Ascending aorta (tissue), 2 donors: ENCODE measurements around the gene RASGRF1. TPM values are rescaled to one million over a fixed set of nuclear protein-coding genes. Genes with fewer than 3 reads are reported as not detected.
"Not testable (repeated sequence)": the region's sequence is repeated elsewhere in the genome, so short reads cannot be mapped to it uniquely, and the experiment has no call there.

Experiments used
- DNase-seq, 2 donors: peaks; one replicate each; pipeline ENCODE4 v3.0.0-alpha.2; 2019; ENCODE audit warnings: low spot score in 2 of 2
- H3K27ac ChIP-seq, 2 donors: fragments of 200-600 bp; sonication (generic); one replicate each; pipeline ENCODE4 v1.5.1; 2016 to 2017; ENCODE audit warnings: mild to moderate bottlenecking in 1 of 2
- H3K27me3 ChIP-seq: fragments of 200-600 bp; sonication (generic); one replicate; pipeline ENCODE4 v1.5.1; 2017
- H3K36me3 ChIP-seq, 2 donors: fragments of 200-600 bp; sonication (generic); one replicate each; pipeline ENCODE4 v1.5.1; 2016
- H3K4me1 ChIP-seq, 2 donors: fragments of 200-600 bp; sonication (generic); one replicate each; pipeline ENCODE4 v1.5.1; 2016 to 2017; ENCODE audit warnings: mild to moderate bottlenecking in 1 of 2
- H3K4me3 ChIP-seq, 2 donors: fragments of 200-600 bp; sonication (generic); one replicate each; pipeline ENCODE4 v1.5.1; 2016 to 2017; ENCODE audit warnings: mild to moderate bottlenecking in 1 of 2
- H3K9me3 ChIP-seq, 2 donors: fragments of 200-600 bp; sonication (generic); one replicate each; pipeline ENCODE4 v1.5.1; 2016
- intact Hi-C: fragments of 100-400 bp; cut with DNase I; formaldehyde crosslinking; loops from one replicate; pipeline ENCODE4 v1.15.1; 2023
- total RNA-seq: library from RNA; depleted of rRNA; stranded (reverse); fragments of >200 nt; gene quantifications from one replicate; pipeline ENCODE4 v1.1.0, GENCODE V29; 2016
- TF ChIP-seq, protein P1 (sequence below), 3 experiments: fragments of 200-600 bp in 2 of 3; fragments of 450-650 bp in 1 of 3; sonication (generic) in 2 of 3; IDR thresholded peaks; one replicate each; pipeline ENCODE4 v1.5.1; 2016 to 2019; ENCODE audit warnings: antibody characterized with exemption in 3 of 3, mild to moderate bottlenecking in 1 of 3, moderate library complexity in 1 of 3

Gene RASGRF1
- total RNA-seq, 1 donor from 2014 or later: not detected

GRCh38 chr15:79121571-79121970, 31.0 kb upstream of the RASGRF1 start:
- Histone ChIP-seq H3K9me3 (no peaks in the 10 kb centered on the region), H3K36me3 (no peaks in the 10 kb centered on the region), H3K4me3 (no peak overlapping the region), H3K27me3 (no peaks in the 10 kb centered on the region), H3K27ac (no peak overlapping the region), H3K4me1 (no peaks in the 10 kb centered on the region)
- intact Hi-C loops: no loop called here
- DNase-seq: no peak
- TF ChIP-seq, protein P1, sequence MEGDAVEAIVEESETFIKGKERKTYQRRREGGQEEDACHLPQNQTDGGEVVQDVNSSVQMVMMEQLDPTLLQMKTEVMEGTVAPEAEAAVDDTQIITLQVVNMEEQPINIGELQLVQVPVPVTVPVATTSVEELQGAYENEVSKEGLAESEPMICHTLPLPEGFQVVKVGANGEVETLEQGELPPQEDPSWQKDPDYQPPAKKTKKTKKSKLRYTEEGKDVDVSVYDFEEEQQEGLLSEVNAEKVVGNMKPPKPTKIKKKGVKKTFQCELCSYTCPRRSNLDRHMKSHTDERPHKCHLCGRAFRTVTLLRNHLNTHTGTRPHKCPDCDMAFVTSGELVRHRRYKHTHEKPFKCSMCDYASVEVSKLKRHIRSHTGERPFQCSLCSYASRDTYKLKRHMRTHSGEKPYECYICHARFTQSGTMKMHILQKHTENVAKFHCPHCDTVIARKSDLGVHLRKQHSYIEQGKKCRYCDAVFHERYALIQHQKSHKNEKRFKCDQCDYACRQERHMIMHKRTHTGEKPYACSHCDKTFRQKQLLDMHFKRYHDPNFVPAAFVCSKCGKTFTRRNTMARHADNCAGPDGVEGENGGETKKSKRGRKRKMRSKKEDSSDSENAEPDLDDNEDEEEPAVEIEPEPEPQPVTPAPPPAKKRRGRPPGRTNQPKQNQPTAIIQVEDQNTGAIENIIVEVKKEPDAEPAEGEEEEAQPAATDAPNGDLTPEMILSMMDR (IDR thresholded peaks at IDR 0.05): no peak

GRCh38 chr15:79117442-79118204, 27.0 kb upstream of the RASGRF1 start:
- H3K36me3 ChIP-seq: no peaks in the 10 kb centered on the region
- H3K4me1 ChIP-seq: no peaks in the 10 kb centered on the region
- H3K27ac ChIP-seq: no peak overlapping the region
- intact Hi-C loops: no loop called here
- H3K27me3 ChIP-seq: no peaks in the 10 kb centered on the region
- no peak for DNase-seq
- no peaks in the 10 kb centered on the region for H3K9me3 ChIP-seq
- TF ChIP-seq, protein P1 (IDR thresholded peaks at IDR 0.05): no peak
- H3K4me3 ChIP-seq: no peak overlapping the region

DNA sequence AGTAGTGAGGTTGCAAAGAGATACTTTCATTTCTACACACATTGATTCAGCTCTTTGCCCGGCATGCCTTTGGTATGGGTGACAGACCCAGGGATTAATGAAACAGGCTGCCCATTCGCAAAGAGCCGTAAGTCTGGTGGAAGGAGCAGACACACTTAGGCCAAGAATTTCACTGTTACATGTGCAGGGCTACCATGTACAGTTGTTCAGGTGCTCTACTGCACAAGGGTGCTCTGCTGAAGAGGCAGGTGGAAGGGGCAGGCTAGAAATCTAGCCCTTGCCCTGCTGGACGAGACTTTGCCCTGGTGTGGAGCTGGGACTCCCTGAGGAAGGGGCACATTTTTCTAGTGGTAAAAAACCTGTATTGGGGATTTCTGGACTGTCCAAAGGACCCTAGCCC, 26.2 kb upstream of the RASGRF1 start:
- TF ChIP-seq, protein P1 (IDR thresholded peaks at IDR 0.05): no peak
- H3K27ac ChIP-seq: no peak overlapping the region
- H3K4me1 ChIP-seq: no peaks in the 10 kb centered on the region
- H3K4me3 ChIP-seq: no peak overlapping the region
- no peaks in the 10 kb centered on the region for H3K9me3 ChIP-seq
- intact Hi-C loops: no loop called here
- DNase-seq: no peak
- H3K36me3 ChIP-seq: no peaks in the 10 kb centered on the region
- H3K27me3 ChIP-seq: no peaks in the 10 kb centered on the region

GRCh38 chr15:79115986-79116665, 25.5 kb upstream of the RASGRF1 start:
- intact Hi-C loops: no loop called here
- H3K27ac ChIP-seq: no peak overlapping the region
- no peak overlapping the region for H3K4me3 ChIP-seq
- no peaks in the 10 kb centered on the region for H3K9me3 ChIP-seq
- H3K4me1 ChIP-seq: no peaks in the 10 kb centered on the region
- TF ChIP-seq, protein P1 (IDR thresholded peaks at IDR 0.05): no peak
- no peaks in the 10 kb centered on the region for H3K36me3 ChIP-seq
- no peak for DNase-seq
- H3K27me3 ChIP-seq: no peaks in the 10 kb centered on the region

DNA sequence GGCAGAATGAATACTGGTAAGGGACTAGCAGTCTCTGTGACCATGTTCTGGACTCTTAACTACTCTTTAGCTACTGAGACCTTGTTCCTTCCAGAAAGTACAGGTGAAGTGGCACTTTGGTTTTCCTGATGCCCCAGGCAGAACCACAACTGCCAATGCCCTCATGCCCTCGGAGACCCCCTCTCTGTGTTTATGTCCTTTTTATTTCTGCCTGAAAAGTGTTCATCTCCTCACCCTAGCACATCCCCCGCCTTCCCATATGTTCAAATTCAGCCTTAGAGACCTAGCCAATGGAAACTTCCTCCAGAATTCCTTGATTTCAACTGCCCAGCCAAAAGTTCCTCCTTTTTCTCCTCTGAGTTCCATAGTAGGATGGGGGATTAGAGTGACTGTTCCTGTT, 23.3 kb upstream of the RASGRF1 start:
- H3K36me3 ChIP-seq: no peaks in the 10 kb centered on the region
- no peak overlapping the region for H3K27ac ChIP-seq
- H3K9me3 ChIP-seq: no peaks in the 10 kb centered on the region
- intact Hi-C loops: no loop called here
- H3K27me3 ChIP-seq: no peaks in the 10 kb centered on the region
- no peak overlapping the region for H3K4me3 ChIP-seq
- TF ChIP-seq, protein P1 (IDR thresholded peaks at IDR 0.05): no peak
- H3K4me1 ChIP-seq: no peaks in the 10 kb centered on the region
- DNase-seq: no peak

DNA sequence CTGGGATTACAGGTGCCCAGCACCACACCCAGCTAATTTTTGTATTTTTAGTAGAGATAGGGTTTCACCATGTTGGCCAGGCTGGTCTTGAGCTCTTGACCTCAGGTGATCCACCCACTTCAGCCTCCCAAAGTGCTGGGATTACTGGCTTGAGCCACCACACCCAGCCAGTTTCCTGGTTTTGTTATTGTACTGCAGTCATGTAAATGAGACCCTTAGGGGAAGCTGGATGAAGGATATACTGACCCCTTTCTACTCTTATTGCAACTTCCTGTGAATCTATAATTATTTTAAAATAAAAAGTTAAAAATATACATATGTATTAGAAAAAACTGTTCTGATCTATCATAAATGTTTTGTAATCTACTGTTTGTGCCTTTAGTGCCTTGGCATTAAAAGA, 20.8 kb upstream of the RASGRF1 start:
- DNase-seq, H3K9me3 ChIP-seq, H3K36me3 ChIP-seq, intact Hi-C loops, H3K27ac ChIP-seq, H3K27me3 ChIP-seq, H3K4me1 ChIP-seq, H3K4me3 ChIP-seq: not testable (repeated sequence)
